Activated T-helper 9 cell treated with anti-CD3 and anti-CD28 coated beads, Interleukin-2, amount 50 U/mL, for 16 hours (primary cell): ENCODE measurements around the gene FAM174C.

ENCODE experiments used
- DNase-seq: peaks from one replicate; pipeline ENCODE4 v3.0.0-alpha.2; 2020; ENCODE audit warnings: low read depth

FAM174C gene

DNA sequence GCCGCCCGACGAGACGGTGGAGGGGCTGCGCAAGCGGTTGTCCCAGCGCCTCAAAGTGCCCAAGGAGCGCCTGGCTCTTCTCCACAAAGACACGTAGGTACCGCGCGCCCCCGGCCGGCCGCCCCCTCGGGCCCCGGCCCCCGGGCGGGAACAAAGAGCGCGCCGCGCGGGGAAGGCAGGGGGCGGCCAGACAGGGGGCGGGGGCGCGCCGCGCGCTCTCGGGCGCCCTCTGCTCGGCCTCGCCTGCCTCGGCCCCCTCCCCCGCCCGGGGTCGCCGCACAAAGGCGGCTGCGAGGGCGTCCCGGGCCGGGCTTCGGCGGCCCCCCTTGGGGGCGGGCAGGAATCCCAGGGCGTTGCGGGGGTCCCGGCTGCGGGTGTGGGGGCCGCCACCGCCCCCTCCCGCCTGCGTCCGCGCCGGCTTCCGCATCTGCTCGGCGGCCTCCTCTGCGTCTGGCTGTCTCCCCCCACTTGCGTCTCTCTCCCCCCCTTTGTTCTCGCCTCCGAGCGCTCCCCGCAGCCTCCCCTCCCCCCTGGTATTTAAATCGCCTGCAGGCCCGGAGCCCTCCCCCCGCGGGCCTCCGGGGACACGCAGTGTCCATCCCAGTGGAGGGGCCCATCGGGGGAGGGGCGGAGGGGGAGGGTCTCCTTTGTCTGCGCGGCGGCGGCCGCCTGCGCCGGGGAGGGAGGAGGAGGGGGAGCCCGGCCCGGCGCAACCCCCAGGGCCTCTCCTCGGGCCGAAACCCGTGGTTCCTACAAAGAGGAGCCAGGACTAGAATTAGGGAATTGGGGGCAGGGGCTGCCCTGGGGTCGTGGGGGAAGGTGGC, 24.7 kb upstream of the FAM174C start:
- no peak for DNase-seq

- DNase-seq, result no peak
Measured at GRCh38 chr19:1251330-1252220, 23.8 kb upstream of the FAM174C start.

- no peak for DNase-seq
Measured at GRCh38 chr19:1252221-1252820, 23.0 kb upstream of the FAM174C start.

DNA sequence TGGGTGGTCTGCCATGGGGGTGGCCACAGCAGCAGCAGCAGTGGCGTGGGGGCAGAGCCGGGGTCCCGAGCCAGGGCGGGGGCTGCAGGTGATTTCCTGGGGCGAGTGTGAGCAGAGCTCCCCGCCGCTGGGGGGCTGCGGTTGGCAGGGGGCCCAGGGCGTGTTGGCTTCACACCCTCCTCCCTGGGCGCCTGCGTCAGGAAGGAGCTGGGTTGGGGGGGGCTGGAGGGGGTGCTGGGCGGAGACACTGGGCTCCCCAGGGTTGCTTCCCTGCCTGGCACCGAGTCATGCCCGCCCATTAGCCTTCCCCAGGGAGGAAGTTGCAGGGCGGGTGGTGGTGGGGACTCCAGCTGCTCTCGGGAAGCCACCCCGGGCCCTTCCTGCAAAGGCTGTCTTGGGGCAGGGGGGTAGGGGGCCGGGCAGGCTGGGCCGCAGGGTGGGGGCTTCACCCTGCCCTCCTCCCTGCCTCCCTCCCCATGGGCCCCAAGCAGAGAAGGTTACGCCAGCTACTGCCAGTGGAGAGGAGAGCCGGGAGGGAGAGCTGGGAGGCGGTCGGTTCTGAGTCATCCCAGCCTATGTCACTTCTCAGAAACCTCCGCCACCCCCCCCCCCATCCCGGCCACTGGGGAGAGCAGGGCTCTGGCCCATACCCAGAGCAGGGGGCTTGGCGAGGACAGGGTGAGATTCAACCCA, 22.4 kb upstream of the FAM174C start:
- no peak for DNase-seq

GRCh38 chr19:1253514-1254080, 21.7 kb upstream of the FAM174C start:
- no peak for DNase-seq

- DNase-seq, result no peak
Measured at GRCh38 chr19:1254081-1254527, 21.2 kb upstream of the FAM174C start.

- DNase-seq, result no peak
Measured at GRCh38 chr19:1254530-1255185, 20.7 kb upstream of the FAM174C start.

GRCh38 chr19:1255186-1256161, 19.9 kb upstream of the FAM174C start:
- no peak for DNase-seq

DNA sequence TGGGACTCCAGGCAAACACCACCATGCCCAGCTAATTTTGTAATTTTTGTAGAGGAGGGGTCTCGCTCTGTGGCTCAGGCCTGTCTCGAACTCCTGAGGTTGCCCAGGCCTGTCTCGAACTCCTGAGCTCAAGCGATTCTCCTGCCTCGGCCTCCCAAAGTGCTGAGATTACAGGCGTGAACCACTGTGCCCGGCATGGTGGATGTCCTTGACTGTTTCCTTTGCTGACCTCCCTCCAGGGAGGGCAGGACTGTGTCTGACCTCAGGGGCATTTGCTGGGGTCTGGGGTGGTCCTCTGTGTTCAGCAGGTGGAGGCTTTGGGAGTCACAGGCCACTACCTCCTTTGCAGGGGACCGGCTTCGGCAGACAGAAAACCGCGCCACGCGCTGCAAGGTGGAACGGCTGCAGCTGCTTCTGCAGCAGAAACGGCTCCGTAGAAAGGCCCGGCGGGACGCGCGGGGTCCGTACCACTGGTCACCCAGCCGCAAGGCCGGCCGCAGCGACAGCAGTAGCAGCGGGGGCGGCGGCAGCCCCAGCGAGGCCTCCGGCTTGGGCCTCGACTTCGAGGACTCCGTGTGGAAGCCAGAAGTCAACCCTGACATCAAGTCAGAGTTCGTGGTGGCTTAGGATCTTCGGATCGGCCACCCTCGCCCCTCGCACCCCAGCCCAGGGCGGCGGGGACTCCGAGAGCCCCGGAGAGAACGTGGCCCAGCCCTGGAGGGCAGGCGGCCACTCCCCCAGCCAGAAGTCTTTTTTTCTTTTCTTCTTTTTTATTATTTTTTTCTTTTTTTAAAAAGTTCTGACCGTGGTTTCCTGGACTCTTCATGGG, 18.5 kb upstream of the FAM174C start:
- no peak for DNase-seq

GRCh38 chr19:1257475-1258162, 17.7 kb upstream of the FAM174C start:
- no peak for DNase-seq

DNA sequence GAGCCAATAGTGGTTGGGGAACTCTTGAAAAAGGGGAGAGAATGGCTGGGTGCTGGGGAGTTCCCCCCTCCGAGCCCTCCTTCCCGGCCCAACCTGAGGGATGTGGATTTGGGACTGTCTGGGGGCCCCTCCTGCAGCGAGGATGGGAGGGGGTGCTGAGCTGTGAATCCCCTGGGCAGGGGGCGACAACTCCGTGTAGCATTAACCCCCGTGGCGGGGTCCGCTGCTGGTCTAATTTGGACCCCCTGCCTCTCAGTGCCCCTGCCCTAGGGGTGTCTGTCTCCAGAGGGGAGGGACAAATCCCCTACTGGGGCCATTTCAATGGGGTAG, 17.2 kb upstream of the FAM174C start:
- DNase-seq, result no peak

GRCh38 chr19:1258707-1259205, 16.6 kb upstream of the FAM174C start:
- DNase-seq, result no peak

DNA sequence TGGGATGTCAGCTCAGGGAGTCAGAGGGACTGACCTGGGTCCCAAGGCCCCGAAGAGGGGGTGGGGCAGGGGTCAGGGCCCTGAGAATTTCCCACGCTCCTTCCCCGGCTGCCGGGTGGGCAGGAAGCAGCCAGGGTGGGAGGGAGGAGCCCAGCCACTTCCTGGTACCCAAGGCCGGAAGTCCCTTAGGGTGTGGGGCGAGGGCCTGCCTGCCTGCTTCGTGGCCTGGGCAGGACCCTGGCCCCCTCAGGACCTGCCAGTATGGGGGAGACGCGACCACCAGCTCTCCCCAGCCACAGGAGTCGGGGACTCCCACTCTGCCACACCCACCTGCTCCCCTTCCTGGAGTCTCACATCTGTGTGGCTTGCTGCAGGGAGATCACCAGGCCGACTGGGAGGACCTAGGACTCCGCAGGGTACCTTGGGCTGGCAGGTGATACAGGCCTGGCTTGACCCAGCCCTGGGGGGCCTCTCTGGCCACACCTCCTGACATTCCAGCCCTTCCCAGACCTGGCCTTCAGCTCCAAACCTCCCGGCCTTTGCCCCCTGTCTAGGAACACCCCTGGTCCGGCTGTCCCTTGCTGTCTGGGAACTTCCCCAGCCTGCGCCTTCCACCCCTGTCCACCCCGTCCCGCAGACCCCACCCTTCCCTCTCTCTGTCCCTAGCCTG, 16.0 kb upstream of the FAM174C start:
- DNase-seq, result no peak

GRCh38 chr19:1259876-1260748, 15.2 kb upstream of the FAM174C start:
- DNase-seq, result no peak

DNA sequence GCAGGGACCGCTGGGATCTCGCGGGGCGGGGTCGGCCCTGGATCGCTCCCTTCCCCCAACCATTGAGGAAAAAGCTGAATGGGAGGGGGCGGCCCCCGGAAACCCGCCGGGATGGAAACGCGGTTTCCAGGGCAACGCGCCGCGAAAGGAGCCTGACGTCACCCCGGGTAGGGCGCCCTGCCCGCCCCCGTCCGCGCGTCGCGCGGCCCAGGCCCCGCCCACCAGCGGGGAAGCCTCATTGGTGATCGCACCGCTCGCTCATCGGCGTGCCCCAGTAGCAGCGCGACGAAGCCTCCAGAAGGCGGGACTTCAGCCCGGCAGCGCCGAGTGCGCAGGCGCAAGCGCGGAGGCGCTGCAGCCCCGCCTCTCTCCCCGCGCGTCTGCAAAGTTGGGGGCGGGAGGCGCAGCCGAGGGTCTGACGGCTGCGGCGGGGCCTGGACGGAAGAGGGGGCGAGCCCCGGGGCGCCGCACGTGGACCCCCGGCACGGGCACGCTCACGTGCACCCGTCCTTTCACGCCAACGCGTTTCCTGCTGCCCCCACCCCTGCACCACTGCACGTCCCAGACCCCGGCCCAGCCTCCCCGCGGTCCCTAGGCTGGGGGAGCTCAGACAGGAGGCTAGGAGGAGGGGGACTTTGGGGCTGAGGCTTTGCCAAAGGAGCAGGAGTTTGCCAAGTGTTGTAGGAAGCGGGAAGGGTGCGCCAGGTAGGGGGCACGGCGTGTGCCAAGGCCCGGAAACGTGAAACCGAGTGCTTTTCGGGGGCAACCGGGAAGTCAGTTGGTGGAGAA, 14.4 kb upstream of the FAM174C start:
- DNase-seq, result peak; percentile 97

- DNase-seq, result no peak
Measured at GRCh38 chr19:1261538-1261797, 13.9 kb upstream of the FAM174C start.
